ENCODE measurements around the gene BLACAT1.

DNA sequence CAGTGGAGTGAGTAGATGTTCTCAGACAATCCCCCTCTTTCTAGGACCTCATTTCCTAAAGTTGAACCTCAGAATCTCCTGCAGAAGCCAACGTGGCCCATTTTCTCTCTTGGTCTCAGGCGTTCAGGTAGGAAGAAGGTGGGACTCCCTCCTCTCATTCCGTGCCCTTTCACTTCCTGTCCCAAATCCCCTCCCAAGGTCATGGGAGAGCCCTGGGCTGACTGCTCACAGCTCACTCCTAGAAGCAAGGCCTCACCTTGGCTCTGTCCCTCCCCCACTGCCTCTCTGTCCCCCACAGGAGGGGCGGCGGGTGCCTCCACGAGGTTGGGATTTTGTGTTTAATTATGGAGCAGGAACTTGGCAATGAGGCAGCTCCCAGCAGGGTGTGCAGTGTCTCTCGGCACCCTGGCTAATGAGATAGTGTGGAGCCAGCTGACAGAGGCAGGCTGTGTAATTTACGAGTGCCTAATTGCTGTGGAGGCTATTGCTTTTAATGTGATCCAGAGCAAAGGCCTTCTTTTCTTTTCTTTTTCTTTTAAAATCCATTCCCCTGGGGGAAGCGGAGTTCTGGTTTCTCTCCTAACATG, 39.5 kb upstream of the BLACAT1 start:
- TF ChIP-seq EP300 (IDR thresholded peaks at IDR 0.05) (no peak), POLR2A (IDR thresholded peaks at IDR 0.05) (no peak)
- TF ChIP-seq, protein P1, sequence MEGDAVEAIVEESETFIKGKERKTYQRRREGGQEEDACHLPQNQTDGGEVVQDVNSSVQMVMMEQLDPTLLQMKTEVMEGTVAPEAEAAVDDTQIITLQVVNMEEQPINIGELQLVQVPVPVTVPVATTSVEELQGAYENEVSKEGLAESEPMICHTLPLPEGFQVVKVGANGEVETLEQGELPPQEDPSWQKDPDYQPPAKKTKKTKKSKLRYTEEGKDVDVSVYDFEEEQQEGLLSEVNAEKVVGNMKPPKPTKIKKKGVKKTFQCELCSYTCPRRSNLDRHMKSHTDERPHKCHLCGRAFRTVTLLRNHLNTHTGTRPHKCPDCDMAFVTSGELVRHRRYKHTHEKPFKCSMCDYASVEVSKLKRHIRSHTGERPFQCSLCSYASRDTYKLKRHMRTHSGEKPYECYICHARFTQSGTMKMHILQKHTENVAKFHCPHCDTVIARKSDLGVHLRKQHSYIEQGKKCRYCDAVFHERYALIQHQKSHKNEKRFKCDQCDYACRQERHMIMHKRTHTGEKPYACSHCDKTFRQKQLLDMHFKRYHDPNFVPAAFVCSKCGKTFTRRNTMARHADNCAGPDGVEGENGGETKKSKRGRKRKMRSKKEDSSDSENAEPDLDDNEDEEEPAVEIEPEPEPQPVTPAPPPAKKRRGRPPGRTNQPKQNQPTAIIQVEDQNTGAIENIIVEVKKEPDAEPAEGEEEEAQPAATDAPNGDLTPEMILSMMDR (IDR thresholded peaks at IDR 0.05) = no peak

Data from tibial nerve (tissue), 4 donors.